LNCaP clone FGC (cell line): ENCODE data around the gene NFATC2IP.
"Not testable (repeated sequence)": the region's sequence is repeated elsewhere in the genome, so short reads cannot be mapped to it uniquely, and the experiment has no call there.

ENCODE experiments used
- DNase-seq: peaks from one replicate; pipeline ENCODE4 v3.0.0-alpha.2; 2011; ENCODE audit warnings: low read depth
- H3K4me3 ChIP-seq: 2 replicates; pipeline ENCODE4 v1.5.1; 2011; ENCODE audit warnings: mild to moderate bottlenecking, low read depth, low read length, control low read depth
- TF ChIP-seq, protein P1 (sequence below): IDR thresholded peaks from 2 replicates; pipeline ENCODE4 v1.5.1; 2012; ENCODE audit warnings: mild to moderate bottlenecking; ENCODE audit not compliant: control insufficient read depth, insufficient read depth; ENCODE audit errors: extremely low read depth

The NFATC2IP gene

DNA sequence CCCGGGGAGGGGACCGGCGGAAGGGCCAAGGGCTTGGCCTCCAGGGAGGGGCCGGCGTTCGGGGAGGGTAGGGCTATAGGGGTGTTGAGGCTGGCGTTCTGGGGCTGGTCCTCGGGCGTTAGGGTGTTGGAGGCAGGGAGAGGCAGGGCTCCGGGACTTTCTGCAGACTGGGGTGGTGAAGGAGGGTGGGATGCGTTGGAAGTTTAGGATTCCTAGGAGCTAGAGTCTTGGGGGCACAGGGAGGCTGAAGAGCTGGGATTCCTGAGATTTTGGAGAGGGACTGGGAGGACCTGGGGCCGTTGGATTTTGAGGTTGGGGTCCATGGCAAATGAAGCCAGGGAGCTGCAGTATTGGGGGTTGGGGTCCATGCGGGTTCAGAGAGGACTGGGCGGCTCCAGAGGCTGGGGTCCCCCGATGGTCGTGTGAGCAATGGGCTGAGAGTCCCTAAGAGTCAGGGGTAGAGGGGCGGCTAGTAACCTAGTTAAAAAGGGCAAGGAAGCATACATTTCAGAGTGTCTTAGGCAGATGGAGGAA lies 740 bp downstream of the NFATC2IP start:
- TF ChIP-seq, protein P1, sequence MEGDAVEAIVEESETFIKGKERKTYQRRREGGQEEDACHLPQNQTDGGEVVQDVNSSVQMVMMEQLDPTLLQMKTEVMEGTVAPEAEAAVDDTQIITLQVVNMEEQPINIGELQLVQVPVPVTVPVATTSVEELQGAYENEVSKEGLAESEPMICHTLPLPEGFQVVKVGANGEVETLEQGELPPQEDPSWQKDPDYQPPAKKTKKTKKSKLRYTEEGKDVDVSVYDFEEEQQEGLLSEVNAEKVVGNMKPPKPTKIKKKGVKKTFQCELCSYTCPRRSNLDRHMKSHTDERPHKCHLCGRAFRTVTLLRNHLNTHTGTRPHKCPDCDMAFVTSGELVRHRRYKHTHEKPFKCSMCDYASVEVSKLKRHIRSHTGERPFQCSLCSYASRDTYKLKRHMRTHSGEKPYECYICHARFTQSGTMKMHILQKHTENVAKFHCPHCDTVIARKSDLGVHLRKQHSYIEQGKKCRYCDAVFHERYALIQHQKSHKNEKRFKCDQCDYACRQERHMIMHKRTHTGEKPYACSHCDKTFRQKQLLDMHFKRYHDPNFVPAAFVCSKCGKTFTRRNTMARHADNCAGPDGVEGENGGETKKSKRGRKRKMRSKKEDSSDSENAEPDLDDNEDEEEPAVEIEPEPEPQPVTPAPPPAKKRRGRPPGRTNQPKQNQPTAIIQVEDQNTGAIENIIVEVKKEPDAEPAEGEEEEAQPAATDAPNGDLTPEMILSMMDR, result no peak
- DNase-seq, result no peak
- peak overlapping the region; percentile 79 for H3K4me3 ChIP-seq

DNA sequence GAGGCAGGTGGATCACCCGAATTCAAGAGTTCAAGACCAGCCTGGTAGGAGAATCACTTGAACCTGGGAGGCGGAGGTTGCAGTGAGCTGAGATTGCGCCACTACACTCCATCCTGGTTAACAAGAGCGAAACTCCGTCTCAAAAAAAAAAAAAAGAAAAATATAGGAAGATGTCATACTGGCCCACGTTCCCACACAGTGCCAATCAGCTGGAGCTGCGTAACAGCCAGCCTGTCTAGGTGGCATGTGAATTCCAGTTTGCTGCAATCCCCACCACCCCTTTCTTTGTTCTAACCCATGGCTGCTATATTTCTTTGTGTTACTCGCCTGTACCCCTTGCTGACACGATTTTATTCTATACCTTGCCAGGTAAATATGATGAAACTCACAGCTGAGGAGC lies 7.5 kb downstream of the NFATC2IP start:
- no peak overlapping the region for H3K4me3 ChIP-seq
- no peak for DNase-seq
- TF ChIP-seq, protein P1, result no peak

DNA sequence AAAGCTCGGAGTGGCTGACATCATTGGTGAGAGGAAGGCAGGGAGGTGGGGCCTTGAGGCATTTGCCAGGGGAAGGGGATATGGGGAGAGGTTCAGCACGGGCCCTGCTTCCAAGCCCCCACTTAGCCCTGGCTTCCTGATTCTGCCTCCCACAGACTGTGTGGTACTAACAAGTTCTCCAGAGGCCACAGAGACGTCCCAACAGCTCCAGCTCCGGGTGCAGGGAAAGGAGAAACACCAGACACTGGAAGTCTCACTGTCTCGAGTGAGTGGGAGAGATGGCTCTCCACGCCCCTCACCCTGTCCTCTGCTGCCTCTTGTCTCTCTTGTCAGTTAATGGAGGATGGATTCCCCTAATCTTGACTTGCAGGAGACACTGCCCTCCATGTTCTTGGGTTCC lies 8.1 kb downstream of the NFATC2IP start:
- TF ChIP-seq, protein P1, result no peak
- no peak for DNase-seq
- H3K4me3 ChIP-seq, result no peak overlapping the region

DNA sequence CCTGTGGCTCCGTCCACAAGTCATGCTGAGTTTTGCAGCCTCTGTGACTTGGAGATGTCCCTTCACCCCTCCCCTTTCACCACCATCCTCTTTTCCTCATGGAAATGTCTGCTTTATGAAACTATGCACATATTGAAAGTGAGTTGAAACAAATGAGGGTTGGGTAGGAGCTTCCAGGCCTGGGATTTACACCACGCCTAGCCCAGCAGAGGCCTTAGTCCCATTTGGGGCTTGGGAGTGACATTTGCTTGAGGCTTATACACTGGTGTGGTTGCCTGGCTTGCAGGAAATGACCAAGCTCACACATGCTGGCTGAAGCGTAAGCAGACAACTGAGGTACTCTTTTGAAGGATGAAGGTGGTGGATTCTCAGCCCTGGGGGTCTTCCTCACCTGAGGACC lies 13.3 kb downstream of the NFATC2IP start:
- H3K4me3 ChIP-seq, result no peak overlapping the region
- TF ChIP-seq, protein P1, result no peak
- DNase-seq, result no peak

DNA sequence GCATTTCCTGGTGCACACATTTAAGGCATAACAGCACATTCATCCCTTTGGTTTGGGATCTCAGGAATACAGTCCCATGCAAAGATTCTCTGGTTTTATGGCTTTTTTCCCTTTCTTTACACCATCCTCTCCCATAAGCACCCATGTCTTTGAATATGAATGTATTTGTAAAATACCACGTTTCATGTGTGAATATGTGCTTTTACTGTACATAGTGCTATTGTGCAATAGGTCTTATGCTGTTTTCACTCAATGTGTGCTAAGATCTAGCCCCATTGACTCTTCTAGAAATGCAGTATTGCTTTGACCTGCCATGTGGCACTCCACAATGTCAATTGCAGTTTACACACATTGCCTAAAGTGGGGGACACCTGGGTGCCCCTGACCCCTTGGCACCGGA lies 13.8 kb downstream of the NFATC2IP start:
- no peak for DNase-seq
- H3K4me3 ChIP-seq, result no peak overlapping the region
- TF ChIP-seq, protein P1, result no peak

DNA sequence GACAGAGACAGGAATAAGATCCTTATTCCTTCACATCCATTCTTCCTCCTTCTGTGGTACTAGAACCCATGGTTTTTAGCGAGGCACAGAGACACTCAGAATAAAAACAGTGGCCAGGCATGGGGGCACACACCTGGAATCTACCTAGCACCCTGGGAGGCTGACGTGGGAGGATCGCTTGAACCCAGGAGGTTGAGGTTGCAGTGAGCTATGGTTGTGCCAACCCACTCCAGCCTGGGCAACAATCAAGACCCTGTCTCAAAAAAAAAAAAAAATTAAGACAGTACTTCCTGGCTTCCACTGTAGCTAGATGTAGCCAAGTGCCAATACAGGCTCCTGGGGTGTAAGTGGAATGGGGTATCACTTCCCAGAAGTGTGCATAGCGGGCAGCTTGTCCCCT lies 16.4 kb downstream of the NFATC2IP start:
- no peak for DNase-seq
- TF ChIP-seq, protein P1, result no peak
- no peak overlapping the region for H3K4me3 ChIP-seq

DNA sequence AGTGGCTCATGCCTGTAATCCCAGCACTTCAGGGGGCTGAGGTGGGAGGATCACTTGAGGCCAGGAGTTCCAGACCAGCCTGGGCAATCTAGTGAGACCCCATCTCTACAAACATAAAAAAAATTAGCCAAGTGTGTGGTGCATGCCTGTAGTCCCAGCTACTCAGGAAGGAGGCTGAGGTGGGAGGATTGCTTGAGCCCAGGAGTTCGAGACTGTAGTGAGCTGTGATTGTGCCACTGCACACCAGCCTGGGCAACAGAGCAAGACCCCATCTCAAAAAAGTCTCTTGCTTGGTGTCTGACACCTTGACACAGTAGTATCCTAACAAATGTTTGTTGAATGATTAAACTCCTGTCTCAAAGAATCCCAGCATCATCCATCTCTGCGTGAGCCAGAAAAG lies 19.0 kb downstream of the NFATC2IP start:
- H3K4me3 ChIP-seq, DNase-seq: not testable (repeated sequence)

DNA sequence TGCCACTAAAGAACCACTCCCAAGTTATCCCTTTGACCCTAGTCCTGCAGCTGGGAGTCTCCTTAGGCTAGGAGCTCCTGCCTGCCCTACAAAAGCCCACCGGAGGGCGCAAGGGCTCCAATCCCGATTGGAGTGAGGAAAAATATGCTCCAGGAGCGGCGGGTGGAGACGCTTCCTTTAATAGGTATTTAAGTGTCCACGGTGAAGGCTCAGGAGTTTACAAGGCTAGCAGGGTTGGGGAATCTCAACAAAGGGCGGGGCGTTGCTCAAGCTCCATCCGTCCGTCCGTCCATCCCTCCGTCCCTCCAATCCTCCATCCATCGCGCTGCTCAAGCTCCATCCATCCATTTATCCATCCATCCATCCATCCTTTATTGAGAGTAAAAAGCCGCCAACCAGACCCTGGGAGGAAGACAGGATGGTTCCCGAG lies 23.3 kb downstream of the NFATC2IP start:
- H3K4me3 ChIP-seq, result peak overlapping the region; percentile 98
- no peak for DNase-seq
- TF ChIP-seq, protein P1, result peak; percentile 50
